ENCODE results near the gene ZNF619.

Gene ZNF619

DNA sequence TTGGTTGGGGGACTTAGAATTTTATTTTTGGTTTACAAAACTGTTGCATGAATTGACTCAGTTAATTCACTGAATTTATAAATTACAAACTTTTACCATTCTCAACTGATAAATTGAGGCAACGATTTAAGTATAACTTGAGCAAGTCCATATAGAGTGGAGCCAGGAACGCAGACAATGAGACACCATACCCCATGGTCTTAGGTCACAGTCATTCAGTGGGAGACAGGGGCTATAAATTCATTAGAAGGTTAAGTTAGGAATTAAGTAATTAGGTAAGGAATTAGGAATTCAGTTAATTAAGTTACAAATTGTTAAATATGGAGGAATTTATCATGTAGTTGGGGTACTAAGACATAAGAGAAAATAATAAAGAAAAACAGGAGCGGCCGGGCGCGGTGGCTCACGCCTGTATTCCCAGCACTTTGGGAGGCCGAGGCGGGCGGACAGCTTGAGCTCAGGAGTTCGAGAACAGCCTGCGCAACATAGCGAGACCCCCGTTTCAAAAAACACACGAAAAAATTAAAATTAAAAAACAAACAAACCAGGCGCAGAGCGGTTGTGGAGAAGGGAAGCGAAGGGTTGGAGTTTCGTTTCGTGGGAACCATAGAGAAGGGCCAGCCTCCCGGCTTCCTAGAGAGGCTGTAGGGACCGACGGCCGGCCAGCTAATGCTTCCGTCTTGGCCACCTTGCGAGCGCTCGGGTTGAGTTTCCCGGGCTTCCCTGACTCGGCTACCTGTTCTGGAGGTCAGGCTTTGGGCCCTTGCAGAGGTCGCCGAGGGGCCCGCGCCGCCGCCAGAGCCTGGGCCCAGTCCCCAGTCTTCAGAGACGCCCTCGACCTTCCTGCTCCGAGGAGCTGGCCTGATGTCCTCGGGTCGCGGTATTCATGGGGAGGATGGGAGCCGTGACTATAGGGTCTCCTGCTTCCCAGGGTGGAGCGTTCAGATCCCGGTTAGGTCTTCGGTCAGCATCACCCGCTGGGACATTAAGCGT is at the start of gene ZNF619:
TSS of gene ZNF619 (plus strand) at position 645 of the 993 bp plus-strand sequence. CDS start 858 bp downstream, outside the sequence.
- peak within 1 kb of the TSS; percentile 94 for H3K9ac ChIP-seq (ENCODE audit: low read length)
- H3K4me3 ChIP-seq (ENCODE audit: low read length) = peak within 1 kb of the TSS; percentile 92
- peak; percentile 88 for DNase-seq (ENCODE audit: low read depth)
- H3K27me3 ChIP-seq (replicated peaks; ENCODE audit: control insufficient read depth, insufficient read depth, low read length) = no peaks in the 10 kb centered on the region
- H3K9me3 ChIP-seq (ENCODE audit: control insufficient read depth, low read length) = no peaks in the 10 kb centered on the region
- H3K4me1 ChIP-seq (ENCODE audit: control insufficient read depth, insufficient read depth, low read length) = peaks cover 7% of the 10 kb centered on the region
- peaks cover 12% of the 10 kb centered on the region for H3K36me3 ChIP-seq (ENCODE audit: control insufficient read depth, insufficient read depth, low read length, severe bottlenecking)

DNA sequence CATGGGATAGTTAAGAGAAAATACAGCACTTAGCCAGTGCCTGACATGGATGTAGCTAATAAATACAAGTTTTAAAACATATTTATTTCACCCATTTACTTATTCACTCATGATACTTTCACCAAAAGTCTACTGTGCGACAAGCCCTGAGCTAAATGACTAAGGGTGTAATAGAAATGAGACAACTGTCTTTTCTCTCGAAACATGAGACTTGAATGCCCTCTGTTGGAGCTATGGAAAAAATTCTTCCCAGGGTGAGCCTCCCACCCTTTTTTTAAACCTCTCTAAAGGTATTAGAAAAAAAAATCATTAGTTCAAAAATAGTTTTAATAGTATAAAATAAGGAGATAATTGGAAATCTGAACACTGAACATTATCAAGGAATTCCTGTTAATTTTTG is 44.1 kb upstream of the ZNF619 start:
- no peak for DNase-seq (ENCODE audit: low read depth)
- Histone ChIP-seq H3K9me3 (ENCODE audit: control insufficient read depth, low read length) (no peaks in the 10 kb centered on the region), H3K4me3 (ENCODE audit: low read length) (no peak overlapping the region), H3K4me1 (ENCODE audit: control insufficient read depth, insufficient read depth, low read length) (peaks cover 9% of the 10 kb centered on the region), H3K9ac (ENCODE audit: low read length) (no peak overlapping the region), H3K27me3 (replicated peaks; ENCODE audit: control insufficient read depth, insufficient read depth, low read length) (no peaks in the 10 kb centered on the region), H3K36me3 (ENCODE audit: control insufficient read depth, insufficient read depth, low read length, severe bottlenecking) (no peaks in the 10 kb centered on the region)

DNA sequence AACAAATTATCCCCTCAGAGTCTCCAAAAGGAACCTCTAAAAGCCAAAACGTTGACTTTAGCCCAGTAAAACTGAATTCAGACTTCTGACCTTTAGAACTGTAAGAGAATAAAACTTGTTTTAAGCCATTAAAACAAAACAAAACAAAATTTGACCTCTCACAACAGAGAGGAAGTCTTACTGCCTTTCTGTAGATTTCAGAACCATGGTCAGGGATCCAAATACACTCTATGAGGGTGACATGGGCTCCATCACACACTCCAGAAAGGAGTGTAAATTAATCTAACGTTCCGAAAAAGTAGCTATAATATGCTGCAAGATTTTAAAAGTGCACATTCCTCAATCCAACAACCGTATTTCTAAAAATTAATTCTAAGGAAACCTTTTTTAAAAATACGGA is 39.0 kb upstream of the ZNF619 start:
- no peak overlapping the region for H3K9ac ChIP-seq (ENCODE audit: low read length)
- no peaks in the 10 kb centered on the region for H3K9me3 ChIP-seq (ENCODE audit: control insufficient read depth, low read length)
- no peak for DNase-seq (ENCODE audit: low read depth)
- H3K4me1 ChIP-seq (ENCODE audit: control insufficient read depth, insufficient read depth, low read length) = no peaks in the 10 kb centered on the region
- no peaks in the 10 kb centered on the region for H3K27me3 ChIP-seq (replicated peaks; ENCODE audit: control insufficient read depth, insufficient read depth, low read length)
- no peak overlapping the region for H3K4me3 ChIP-seq (ENCODE audit: low read length)
- H3K36me3 ChIP-seq (ENCODE audit: control insufficient read depth, insufficient read depth, low read length, severe bottlenecking) = no peaks in the 10 kb centered on the region

DNA sequence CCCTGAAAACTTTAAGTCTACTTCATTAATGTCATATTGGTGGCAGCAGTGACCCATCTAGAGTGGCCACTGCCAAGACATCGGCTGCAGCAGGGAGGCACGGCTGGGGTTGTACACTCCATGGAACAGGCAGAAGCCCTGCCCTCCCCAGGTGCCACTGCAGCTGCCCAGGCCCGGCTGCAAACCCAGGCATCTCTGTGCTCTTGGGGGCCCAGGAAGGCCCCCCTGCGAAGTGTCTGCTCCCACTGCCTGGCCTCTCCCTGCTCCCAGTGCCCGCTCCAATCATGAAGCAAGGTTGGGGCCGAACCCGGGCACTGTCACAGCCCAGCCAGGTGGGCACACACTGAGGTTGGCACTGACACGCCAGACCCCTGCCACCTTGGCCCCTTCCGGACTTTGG is 31.9 kb upstream of the ZNF619 start:
- Histone ChIP-seq H3K27me3 (replicated peaks; ENCODE audit: control insufficient read depth, insufficient read depth, low read length) (no peaks in the 10 kb centered on the region), H3K4me3 (ENCODE audit: low read length) (no peak overlapping the region), H3K9me3 (ENCODE audit: control insufficient read depth, low read length) (no peaks in the 10 kb centered on the region), H3K4me1 (ENCODE audit: control insufficient read depth, insufficient read depth, low read length) (no peaks in the 10 kb centered on the region), H3K9ac (ENCODE audit: low read length) (no peak overlapping the region), H3K36me3 (ENCODE audit: control insufficient read depth, insufficient read depth, low read length, severe bottlenecking) (no peaks in the 10 kb centered on the region)
- no peak for DNase-seq (ENCODE audit: low read depth)

GRCh38 chr3:40445880-40446279 is 31.0 kb upstream of the ZNF619 start:
- Histone ChIP-seq H3K9ac (ENCODE audit: low read length) (no peak overlapping the region), H3K36me3 (ENCODE audit: control insufficient read depth, insufficient read depth, low read length, severe bottlenecking) (peaks cover 4% of the 10 kb centered on the region), H3K9me3 (ENCODE audit: control insufficient read depth, low read length) (no peaks in the 10 kb centered on the region), H3K4me3 (ENCODE audit: low read length) (no peak overlapping the region), H3K4me1 (ENCODE audit: control insufficient read depth, insufficient read depth, low read length) (no peaks in the 10 kb centered on the region), H3K27me3 (replicated peaks; ENCODE audit: control insufficient read depth, insufficient read depth, low read length) (no peaks in the 10 kb centered on the region)
- no peak for DNase-seq (ENCODE audit: low read depth)

GRCh38 chr3:40450438-40450837 is 26.5 kb upstream of the ZNF619 start:
- Histone ChIP-seq H3K4me3 (ENCODE audit: low read length) (no peak overlapping the region), H3K27me3 (replicated peaks; ENCODE audit: control insufficient read depth, insufficient read depth, low read length) (no peaks in the 10 kb centered on the region), H3K4me1 (ENCODE audit: control insufficient read depth, insufficient read depth, low read length) (peaks cover 14% of the 10 kb centered on the region), H3K9ac (ENCODE audit: low read length) (no peak overlapping the region), H3K36me3 (ENCODE audit: control insufficient read depth, insufficient read depth, low read length, severe bottlenecking) (peaks cover 4% of the 10 kb centered on the region), H3K9me3 (ENCODE audit: control insufficient read depth, low read length) (no peaks in the 10 kb centered on the region)
- no peak for DNase-seq (ENCODE audit: low read depth)

GRCh38 chr3:40451551-40451950 is 25.4 kb upstream of the ZNF619 start:
- DNase-seq (ENCODE audit: low read depth) = peak; percentile 9
- peaks cover 4% of the 10 kb centered on the region for H3K36me3 ChIP-seq (ENCODE audit: control insufficient read depth, insufficient read depth, low read length, severe bottlenecking)
- H3K9me3 ChIP-seq (ENCODE audit: control insufficient read depth, low read length) = no peaks in the 10 kb centered on the region
- peaks cover 19% of the 10 kb centered on the region for H3K4me1 ChIP-seq (ENCODE audit: control insufficient read depth, insufficient read depth, low read length)
- H3K9ac ChIP-seq (ENCODE audit: low read length) = no peak overlapping the region
- H3K27me3 ChIP-seq (replicated peaks; ENCODE audit: control insufficient read depth, insufficient read depth, low read length) = no peaks in the 10 kb centered on the region
- H3K4me3 ChIP-seq (ENCODE audit: low read length) = no peak overlapping the region

DNA sequence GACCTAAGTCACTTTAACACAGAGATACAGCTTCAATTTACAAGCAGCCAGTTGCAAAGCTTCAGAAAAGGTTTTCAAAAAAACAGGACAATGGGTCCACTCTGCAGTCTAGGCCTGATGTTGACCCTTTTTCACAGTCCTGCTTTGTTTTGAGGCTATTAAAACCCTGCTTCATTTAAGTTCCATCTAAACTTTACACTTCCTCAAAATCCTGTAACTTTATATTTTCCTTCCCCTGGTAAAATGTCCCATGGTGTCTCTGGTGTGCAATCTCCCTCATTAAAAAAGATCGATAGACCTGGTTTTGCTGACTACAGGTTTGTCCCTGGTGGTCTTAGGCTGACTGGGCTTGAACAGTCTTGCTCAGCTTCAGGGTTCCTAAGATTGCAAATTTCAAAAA is 24.9 kb upstream of the ZNF619 start:
- Histone ChIP-seq H3K4me3 (ENCODE audit: low read length) (peak overlapping the region; percentile 87), H3K27me3 (replicated peaks; ENCODE audit: control insufficient read depth, insufficient read depth, low read length) (no peaks in the 10 kb centered on the region), H3K9ac (ENCODE audit: low read length) (peak overlapping the region; percentile 85), H3K4me1 (ENCODE audit: control insufficient read depth, insufficient read depth, low read length) (peaks cover 19% of the 10 kb centered on the region), H3K36me3 (ENCODE audit: control insufficient read depth, insufficient read depth, low read length, severe bottlenecking) (peaks cover 4% of the 10 kb centered on the region), H3K9me3 (ENCODE audit: control insufficient read depth, low read length) (no peaks in the 10 kb centered on the region)
- no peak for DNase-seq (ENCODE audit: low read depth)

DNA sequence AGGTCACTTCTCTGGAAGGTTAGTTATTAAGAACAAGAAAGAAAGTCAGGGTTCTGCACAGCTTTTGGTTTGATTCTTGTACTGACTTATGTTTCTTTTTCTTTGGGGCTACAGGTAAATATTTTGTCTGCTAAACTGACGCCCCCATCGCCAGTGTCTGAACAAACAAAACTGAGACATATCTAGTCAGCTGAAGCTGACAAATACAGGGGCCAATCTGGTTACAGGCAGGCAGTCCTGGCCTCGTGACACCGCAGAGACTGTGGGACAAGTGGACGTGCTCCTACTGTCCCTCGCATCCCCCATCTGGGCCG is 24.4 kb upstream of the ZNF619 start:
- peak overlapping the region; percentile 87 for H3K4me3 ChIP-seq (ENCODE audit: low read length)

GRCh38 chr3:40452876-40453730 is 23.8 kb upstream of the ZNF619 start:
- H3K4me3 ChIP-seq (ENCODE audit: low read length) = peak overlapping the region; percentile 87
- H3K27me3 ChIP-seq (replicated peaks; ENCODE audit: control insufficient read depth, insufficient read depth, low read length) = no peaks in the 10 kb centered on the region
- DNase-seq (ENCODE audit: low read depth) = peak; percentile 99
- no peaks in the 10 kb centered on the region for H3K9me3 ChIP-seq (ENCODE audit: control insufficient read depth, low read length)
- H3K4me1 ChIP-seq (ENCODE audit: control insufficient read depth, insufficient read depth, low read length) = peaks cover 20% of the 10 kb centered on the region
- peak overlapping the region; percentile 85 for H3K9ac ChIP-seq (ENCODE audit: low read length)
- H3K36me3 ChIP-seq (ENCODE audit: control insufficient read depth, insufficient read depth, low read length, severe bottlenecking) = peaks cover 4% of the 10 kb centered on the region

More for the DNA sequence above, 24.4 kb upstream of the ZNF619 start:
- no peak for DNase-seq (ENCODE audit: low read depth)
- no peaks in the 10 kb centered on the region for H3K27me3 ChIP-seq (replicated peaks; ENCODE audit: control insufficient read depth, insufficient read depth, low read length)
- H3K4me1 ChIP-seq (ENCODE audit: control insufficient read depth, insufficient read depth, low read length) = peaks cover 19% of the 10 kb centered on the region
- peaks cover 4% of the 10 kb centered on the region for H3K36me3 ChIP-seq (ENCODE audit: control insufficient read depth, insufficient read depth, low read length, severe bottlenecking)
- H3K9me3 ChIP-seq (ENCODE audit: control insufficient read depth, low read length) = no peaks in the 10 kb centered on the region
- H3K9ac ChIP-seq (ENCODE audit: low read length) = peak overlapping the region; percentile 85

DNA sequence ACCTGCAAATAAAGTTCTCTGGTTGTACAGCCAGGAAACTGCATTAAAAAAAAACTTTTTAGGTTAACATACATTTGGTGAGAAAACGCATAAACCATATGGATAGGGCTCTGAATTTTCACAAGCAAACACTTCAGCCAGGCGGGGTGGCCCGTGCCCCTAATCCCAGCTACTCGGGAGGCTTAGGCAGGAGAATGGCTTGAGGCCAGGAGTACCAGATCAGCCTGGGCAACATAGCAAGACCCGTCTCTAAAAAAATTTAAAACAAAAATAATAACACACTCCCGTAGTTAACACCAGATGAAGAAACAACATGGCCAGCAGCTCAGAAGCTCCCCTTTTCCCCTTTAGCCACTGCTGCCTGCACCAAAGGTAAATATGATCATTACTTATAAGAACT is 23.0 kb upstream of the ZNF619 start:
- H3K4me1 ChIP-seq (ENCODE audit: control insufficient read depth, insufficient read depth, low read length) = peaks cover 28% of the 10 kb centered on the region
- H3K36me3 ChIP-seq (ENCODE audit: control insufficient read depth, insufficient read depth, low read length, severe bottlenecking) = peaks cover 11% of the 10 kb centered on the region
- no peaks in the 10 kb centered on the region for H3K9me3 ChIP-seq (ENCODE audit: control insufficient read depth, low read length)
- H3K4me3 ChIP-seq (ENCODE audit: low read length) = peak overlapping the region; percentile 87
- H3K27me3 ChIP-seq (replicated peaks; ENCODE audit: control insufficient read depth, insufficient read depth, low read length) = no peaks in the 10 kb centered on the region
- H3K9ac ChIP-seq (ENCODE audit: low read length) = peak overlapping the region; percentile 85
- DNase-seq (ENCODE audit: low read depth) = no peak

Measured in adipocyte (in vitro differentiated cells).